HUES48 (cell line): ENCODE results near the gene CCL18.

Experiments used
- H3K27ac ChIP-seq: one replicate; pipeline ENCODE4 v1.7.0; 2013; ENCODE audit warnings: low read depth, low read length, inconsistent platforms
- H3K27me3 ChIP-seq: 2 replicates; pipeline ENCODE4 v1.6.1; 2013; ENCODE audit warnings: mild to moderate bottlenecking, low read length; ENCODE audit not compliant: control insufficient read depth, insufficient read depth
- H3K36me3 ChIP-seq: 2 replicates; pipeline ENCODE4 v1.6.1; 2013; ENCODE audit warnings: low read length; ENCODE audit not compliant: control insufficient read depth, insufficient read depth
- H3K4me1 ChIP-seq: 2 replicates; pipeline ENCODE4 v1.6.1; 2013; ENCODE audit warnings: mild to moderate bottlenecking, low read length; ENCODE audit not compliant: control insufficient read depth, insufficient read depth
- H3K4me3 ChIP-seq: 2 replicates; pipeline ENCODE4 v1.5.1; 2013; ENCODE audit warnings: mild to moderate bottlenecking, low read depth, low read length
- H3K9ac ChIP-seq: 2 replicates; pipeline ENCODE4 v1.6.1; 2013; ENCODE audit warnings: mild to moderate bottlenecking, low read depth, low read length, moderate library complexity
- H3K9me3 ChIP-seq: 2 replicates; pipeline ENCODE4 v1.6.1; 2013; ENCODE audit warnings: low read length; ENCODE audit not compliant: control insufficient read depth, insufficient read depth

Gene CCL18

DNA sequence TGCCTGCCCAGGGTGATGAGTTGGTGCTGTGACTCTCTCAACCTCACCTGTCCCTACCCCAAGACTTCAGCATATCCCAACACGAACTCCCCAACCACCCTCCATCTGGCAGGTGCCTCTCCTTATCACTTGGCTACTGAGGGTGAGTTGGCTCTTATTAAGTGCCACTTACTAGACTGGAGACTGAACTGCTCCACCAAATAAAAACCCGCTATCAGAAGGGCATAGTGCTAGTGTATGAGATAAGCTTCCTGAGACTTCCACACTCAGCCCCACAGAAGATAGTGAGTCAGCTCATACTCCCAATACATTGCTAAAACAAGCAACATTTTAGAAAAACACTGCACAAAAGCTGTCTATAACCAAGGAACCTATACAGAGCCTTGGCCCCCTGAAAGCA lies 16.0 kb upstream of the CCL18 start:
- peaks cover 8% of the 10 kb centered on the region for H3K9me3 ChIP-seq
- no peak overlapping the region for H3K9ac ChIP-seq
- H3K27ac ChIP-seq, result no peak overlapping the region
- no peaks in the 10 kb centered on the region for H3K4me1 ChIP-seq
- H3K36me3 ChIP-seq, result no peaks in the 10 kb centered on the region
- no peaks in the 10 kb centered on the region for H3K27me3 ChIP-seq
- no peak overlapping the region for H3K4me3 ChIP-seq

DNA sequence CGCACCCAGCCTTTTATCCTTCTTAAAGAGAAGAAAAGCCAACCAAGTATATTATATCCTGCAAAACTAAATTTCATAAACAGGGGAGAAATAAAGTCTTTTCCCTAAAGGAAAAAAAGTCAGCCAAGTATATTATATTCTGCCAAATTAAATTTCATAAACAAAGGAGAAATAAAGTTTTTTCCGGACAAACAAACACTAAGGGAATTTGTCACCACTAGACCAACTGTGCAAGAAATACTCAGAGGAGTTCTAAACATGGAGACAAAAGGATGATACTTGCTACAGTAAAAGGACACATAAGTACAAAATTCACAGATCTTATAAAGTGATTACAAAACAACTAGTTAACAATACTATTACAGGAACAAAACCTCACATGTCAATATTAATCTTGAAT lies 14.4 kb upstream of the CCL18 start:
- Histone ChIP-seq H3K27ac (no peak overlapping the region), H3K4me1 (no peaks in the 10 kb centered on the region), H3K9ac (no peak overlapping the region), H3K4me3 (no peak overlapping the region), H3K36me3 (no peaks in the 10 kb centered on the region), H3K27me3 (no peaks in the 10 kb centered on the region), H3K9me3 (peaks cover 6% of the 10 kb centered on the region; the same call in 1 of the 2 replicates)

DNA sequence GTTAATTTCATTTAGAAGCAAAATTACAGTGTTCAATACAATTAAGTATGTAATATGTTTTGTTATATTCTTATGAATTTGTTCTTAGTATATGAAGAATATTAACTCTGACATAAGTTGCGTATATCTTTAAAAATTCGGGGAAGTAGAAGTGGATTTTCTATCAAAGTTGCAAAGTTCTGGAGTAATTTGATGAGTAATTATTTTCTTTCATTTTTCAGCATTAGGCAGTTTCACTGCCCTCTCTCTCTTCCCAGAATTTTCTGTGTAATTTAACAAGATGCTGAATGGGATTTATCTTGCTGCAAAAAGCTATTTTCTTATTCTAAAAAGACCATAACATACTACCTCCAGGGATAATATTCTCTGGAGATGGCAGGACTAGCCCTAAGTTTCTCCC lies 8.9 kb upstream of the CCL18 start:
- H3K9me3 ChIP-seq, result no peaks in the 10 kb centered on the region
- no peak overlapping the region for H3K4me3 ChIP-seq
- H3K4me1 ChIP-seq, result no peaks in the 10 kb centered on the region
- no peak overlapping the region for H3K9ac ChIP-seq
- no peaks in the 10 kb centered on the region for H3K27me3 ChIP-seq
- H3K36me3 ChIP-seq, result no peaks in the 10 kb centered on the region
- H3K27ac ChIP-seq, result no peak overlapping the region

DNA sequence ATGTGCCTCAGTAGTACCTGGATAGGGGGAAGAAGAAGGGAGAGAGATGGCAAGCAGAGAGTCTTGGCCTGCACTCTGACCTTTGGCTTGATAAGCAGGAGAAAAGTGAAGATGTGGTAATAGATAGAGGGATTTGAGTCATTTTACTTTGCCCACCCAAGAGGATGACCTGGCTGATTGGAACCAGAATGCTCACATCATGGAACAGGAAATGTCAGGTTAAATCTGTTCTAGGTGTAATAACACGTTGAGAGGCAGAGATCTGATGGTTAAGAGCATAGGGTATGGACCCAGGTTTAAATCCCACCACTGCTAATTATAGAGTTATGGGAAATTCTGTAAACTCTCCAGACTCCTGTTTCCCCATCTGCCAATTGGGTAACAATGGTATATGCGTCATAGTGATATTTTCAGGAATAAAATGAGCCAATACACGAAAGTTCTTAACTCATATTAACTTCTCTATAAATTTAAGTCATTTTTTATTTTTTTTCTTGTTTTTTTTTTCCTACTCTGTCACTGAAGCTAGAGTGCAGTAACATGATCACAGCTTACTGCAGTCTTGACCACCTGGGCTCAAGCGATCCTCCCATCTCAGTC lies 8.1 kb upstream of the CCL18 start:
- H3K4me1 ChIP-seq, result no peaks in the 10 kb centered on the region
- H3K36me3 ChIP-seq, result no peaks in the 10 kb centered on the region
- H3K9me3 ChIP-seq, result no peaks in the 10 kb centered on the region
- no peak overlapping the region for H3K27ac ChIP-seq
- H3K4me3 ChIP-seq, result no peak overlapping the region
- no peaks in the 10 kb centered on the region for H3K27me3 ChIP-seq
- H3K9ac ChIP-seq, result no peak overlapping the region

DNA sequence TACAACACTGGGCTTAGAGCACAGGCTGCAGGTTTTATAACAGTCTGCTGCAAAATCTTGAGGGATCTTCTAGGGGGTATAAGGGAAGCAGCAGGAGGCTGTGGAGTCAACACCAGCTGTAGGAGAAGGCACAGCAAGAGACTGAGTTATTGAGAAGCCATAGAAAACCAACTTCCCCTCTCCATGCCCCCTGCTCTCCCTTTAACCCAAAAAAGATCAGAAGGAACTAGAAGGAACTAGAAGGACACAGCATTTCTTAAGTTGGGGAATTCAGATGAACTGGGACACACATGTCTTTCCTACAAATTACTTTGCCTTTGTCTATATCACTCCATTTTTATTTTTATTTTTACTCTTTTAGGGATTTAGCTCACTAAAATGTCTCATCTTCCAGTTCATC lies 6.2 kb upstream of the CCL18 start:
- Histone ChIP-seq H3K9ac (no peak overlapping the region), H3K27ac (no peak overlapping the region), H3K4me1 (no peaks in the 10 kb centered on the region), H3K36me3 (no peaks in the 10 kb centered on the region), H3K9me3 (no peaks in the 10 kb centered on the region), H3K27me3 (no peaks in the 10 kb centered on the region), H3K4me3 (no peak overlapping the region)

DNA sequence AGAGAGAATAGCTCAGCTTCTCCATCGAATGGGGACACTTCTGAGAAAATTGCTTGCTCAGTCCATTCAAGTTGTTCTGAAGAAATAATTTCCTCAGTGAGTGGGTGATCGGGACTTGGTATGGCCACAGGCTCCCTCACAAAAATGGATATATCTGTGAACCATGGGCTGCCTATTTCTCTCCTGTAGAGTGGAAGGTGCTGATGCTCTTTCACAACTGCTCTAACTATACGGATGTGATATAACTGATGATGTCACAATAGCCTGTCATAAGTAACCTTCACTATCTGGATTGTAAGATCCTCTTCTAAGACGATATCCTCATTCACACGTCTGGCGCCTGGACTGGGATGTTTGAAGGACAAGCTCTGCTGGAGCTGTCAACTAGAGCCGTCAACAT lies 4.7 kb upstream of the CCL18 start:
- H3K4me3 ChIP-seq, result no peak overlapping the region
- H3K4me1 ChIP-seq, result no peaks in the 10 kb centered on the region
- no peaks in the 10 kb centered on the region for H3K9me3 ChIP-seq
- no peaks in the 10 kb centered on the region for H3K36me3 ChIP-seq
- H3K9ac ChIP-seq, result no peak overlapping the region
- H3K27me3 ChIP-seq, result no peaks in the 10 kb centered on the region
- H3K27ac ChIP-seq, result no peak overlapping the region

DNA sequence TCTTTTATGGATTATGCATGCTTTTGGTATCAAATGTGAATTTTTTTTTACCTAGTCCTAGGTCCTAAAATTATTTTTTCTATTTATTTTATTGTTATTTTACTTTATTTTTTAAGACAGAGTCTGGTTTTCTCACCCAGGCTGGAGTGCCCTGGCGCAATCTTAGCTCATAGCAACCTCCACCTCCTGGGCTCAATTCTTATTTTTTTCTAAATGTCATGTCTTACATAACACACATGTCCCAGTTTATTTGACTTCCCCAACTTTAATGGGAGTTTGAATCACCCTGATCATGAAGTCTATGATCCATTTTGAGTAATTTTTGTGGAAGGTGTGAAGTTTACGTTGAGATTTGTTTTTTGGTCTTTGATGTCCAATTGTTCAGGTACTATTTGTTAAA lies 3.3 kb upstream of the CCL18 start:
- Histone ChIP-seq H3K36me3 (no peaks in the 10 kb centered on the region), H3K9ac (no peak overlapping the region), H3K9me3 (no peaks in the 10 kb centered on the region), H3K27ac (no peak overlapping the region), H3K4me3 (no peak overlapping the region), H3K4me1 (no peaks in the 10 kb centered on the region), H3K27me3 (no peaks in the 10 kb centered on the region)

DNA sequence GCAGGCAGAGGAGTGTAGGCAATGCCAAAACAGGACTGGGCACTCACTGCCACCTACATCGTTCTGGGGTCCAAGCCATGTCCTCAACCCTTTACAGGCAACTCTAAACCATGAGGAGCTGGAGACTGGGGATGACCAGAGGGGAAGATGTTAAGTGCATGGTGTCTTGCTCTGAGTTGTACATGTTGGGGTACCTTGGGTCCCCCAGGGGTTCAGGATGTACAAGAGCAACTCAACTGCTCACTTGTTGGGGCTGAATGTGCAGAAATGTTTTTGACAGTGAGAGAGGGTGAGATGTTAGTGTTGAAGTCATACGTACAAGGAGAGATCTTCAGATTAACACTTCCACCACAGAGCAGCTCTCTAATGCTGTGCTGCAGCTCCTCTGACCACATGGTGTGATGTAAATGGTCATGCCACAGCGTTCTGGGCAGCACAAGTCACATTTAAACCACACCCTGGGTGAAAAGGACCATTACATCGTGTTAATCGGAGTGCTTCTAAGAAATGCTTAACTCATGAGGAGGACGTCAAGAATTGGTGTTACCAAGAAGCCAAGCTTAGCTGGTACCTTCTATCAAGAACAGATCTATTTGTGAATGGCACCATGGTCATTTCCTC lies 2.4 kb downstream of the CCL18 start:
- Histone ChIP-seq H3K4me3 (no peak overlapping the region), H3K36me3 (no peaks in the 10 kb centered on the region), H3K27me3 (no peaks in the 10 kb centered on the region), H3K27ac (no peak overlapping the region), H3K9me3 (no peaks in the 10 kb centered on the region), H3K9ac (no peak overlapping the region), H3K4me1 (no peaks in the 10 kb centered on the region)

DNA sequence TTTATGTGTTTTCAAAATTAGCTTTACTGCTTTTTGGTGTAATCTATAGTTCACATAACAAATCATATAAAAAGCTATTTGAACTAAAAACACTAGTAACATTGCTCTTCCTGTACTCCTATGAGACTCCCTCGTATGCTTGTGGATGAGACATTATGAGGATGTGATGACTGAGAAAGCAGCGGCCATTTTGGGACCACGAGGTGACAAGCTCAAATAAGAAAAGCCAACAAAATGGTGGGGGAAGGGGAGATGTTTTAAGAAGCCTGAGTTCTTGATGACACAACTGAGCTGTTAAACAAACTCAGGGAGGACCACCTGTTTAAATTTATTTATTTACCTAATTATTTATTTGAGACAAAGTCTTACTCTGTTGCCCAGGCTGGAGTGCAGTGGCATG lies 4.5 kb downstream of the CCL18 start:
- H3K9ac ChIP-seq, result no peak overlapping the region
- H3K4me1 ChIP-seq, result no peaks in the 10 kb centered on the region
- no peaks in the 10 kb centered on the region for H3K27me3 ChIP-seq
- H3K4me3 ChIP-seq, result no peak overlapping the region
- no peaks in the 10 kb centered on the region for H3K36me3 ChIP-seq
- H3K9me3 ChIP-seq, result no peaks in the 10 kb centered on the region
- no peak overlapping the region for H3K27ac ChIP-seq

DNA sequence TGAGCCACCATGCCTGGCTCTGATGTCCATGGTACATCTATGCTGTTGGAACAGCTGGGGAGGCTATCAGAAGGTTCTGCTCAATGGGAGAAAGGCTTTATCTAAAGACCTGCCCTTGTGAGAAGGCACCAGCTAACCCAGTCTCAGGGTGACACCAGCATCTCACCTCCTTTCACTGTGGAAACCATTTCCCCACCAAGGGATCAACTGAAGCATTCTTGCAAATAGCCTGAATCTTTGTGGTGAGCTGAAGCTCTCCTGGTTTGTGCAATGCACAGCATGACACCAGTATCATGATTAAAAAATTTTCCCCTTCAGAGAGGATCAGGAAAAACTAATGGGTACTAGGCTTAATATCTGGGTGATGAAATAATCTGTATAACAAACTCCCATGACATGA lies 5.1 kb downstream of the CCL18 start:
- Histone ChIP-seq H3K36me3 (no peaks in the 10 kb centered on the region), H3K4me3 (no peak overlapping the region), H3K27me3 (no peaks in the 10 kb centered on the region), H3K9ac (no peak overlapping the region), H3K4me1 (no peaks in the 10 kb centered on the region), H3K9me3 (no peaks in the 10 kb centered on the region), H3K27ac (no peak overlapping the region)

DNA sequence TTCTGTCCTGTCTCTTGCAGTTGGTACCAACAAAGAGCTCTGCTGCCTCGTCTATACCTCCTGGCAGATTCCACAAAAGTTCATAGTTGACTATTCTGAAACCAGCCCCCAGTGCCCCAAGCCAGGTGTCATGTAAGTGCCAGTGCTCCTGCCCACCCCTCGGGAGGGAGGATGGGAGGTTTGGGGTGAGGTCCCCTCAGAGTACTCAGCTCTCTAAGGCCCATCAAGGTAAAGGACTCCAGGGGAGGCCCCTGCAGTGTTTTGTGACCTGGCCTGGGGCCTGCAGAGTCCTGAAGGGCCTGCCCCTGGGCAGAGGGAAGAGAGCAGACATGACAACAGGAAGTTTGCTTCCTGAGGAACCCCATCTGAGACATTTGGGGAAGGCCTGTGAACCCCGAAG lies 6.4 kb downstream of the CCL18 start:
- no peaks in the 10 kb centered on the region for H3K27me3 ChIP-seq
- no peaks in the 10 kb centered on the region for H3K36me3 ChIP-seq
- no peaks in the 10 kb centered on the region for H3K4me1 ChIP-seq

More for the DNA sequence above, 6.4 kb downstream of the CCL18 start:
- Histone ChIP-seq H3K9ac (no peak overlapping the region), H3K4me3 (no peak overlapping the region), H3K27ac (no peak overlapping the region), H3K9me3 (no peaks in the 10 kb centered on the region)
